ENCODE data around the gene RCAN1.

DNA sequence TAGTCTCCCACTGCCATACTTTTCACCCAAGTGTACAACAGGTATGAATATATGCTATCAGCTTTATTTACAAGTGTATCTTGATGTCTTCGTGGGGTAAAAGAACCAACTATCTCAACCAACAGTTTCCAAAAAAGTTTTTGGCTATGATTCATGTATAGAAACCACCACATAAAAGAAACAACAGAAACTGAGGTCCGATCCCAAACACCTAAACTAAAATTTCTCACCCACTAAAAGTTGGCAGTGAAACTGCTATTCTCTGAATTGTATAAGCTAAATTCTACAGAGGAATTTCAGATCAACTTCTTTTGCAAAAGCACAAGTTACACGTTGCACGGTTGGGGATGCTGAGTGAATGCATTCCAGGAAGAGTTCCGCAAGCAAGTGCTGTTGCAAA, 97.9 kb downstream of the RCAN1 start:
- TF ChIP-seq POLR2A (IDR thresholded peaks at IDR 0.05) (no peak), POLR2AphosphoS5 (IDR thresholded peaks at IDR 0.05) (no peak)
- TF ChIP-seq, protein P1, sequence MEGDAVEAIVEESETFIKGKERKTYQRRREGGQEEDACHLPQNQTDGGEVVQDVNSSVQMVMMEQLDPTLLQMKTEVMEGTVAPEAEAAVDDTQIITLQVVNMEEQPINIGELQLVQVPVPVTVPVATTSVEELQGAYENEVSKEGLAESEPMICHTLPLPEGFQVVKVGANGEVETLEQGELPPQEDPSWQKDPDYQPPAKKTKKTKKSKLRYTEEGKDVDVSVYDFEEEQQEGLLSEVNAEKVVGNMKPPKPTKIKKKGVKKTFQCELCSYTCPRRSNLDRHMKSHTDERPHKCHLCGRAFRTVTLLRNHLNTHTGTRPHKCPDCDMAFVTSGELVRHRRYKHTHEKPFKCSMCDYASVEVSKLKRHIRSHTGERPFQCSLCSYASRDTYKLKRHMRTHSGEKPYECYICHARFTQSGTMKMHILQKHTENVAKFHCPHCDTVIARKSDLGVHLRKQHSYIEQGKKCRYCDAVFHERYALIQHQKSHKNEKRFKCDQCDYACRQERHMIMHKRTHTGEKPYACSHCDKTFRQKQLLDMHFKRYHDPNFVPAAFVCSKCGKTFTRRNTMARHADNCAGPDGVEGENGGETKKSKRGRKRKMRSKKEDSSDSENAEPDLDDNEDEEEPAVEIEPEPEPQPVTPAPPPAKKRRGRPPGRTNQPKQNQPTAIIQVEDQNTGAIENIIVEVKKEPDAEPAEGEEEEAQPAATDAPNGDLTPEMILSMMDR (IDR thresholded peaks at IDR 0.05): no peak
